Right atrium auricular region (tissue), 2 donors: ENCODE results near the gene UNC5C. TPM values are rescaled to one million over a fixed set of nuclear protein-coding genes. Genes with fewer than 3 reads are reported as not detected.

Source experiments
- DNase-seq: peaks from one replicate; pipeline ENCODE4 v3.0.0-alpha.2; 2019; ENCODE audit warnings: low spot score
- H3K27ac ChIP-seq, 2 donors: fragments of 200-600 bp; sonication (generic); 1 replicate in 1 of 2; 2 replicates in 1 of 2; pipeline ENCODE4 v1.5.1; 2016 to 2019
- H3K27me3 ChIP-seq, 2 donors: fragments of 200-600 bp; sonication (generic); one replicate each; pipeline versions ENCODE4 v1.5.1 to v1.6.0; 2017 to 2019
- H3K36me3 ChIP-seq: fragments of 200-600 bp; sonication (generic); one replicate; pipeline ENCODE4 v1.5.1; 2016
- H3K4me1 ChIP-seq, 2 donors: fragments of 200-600 bp; sonication (generic); one replicate each; pipeline versions ENCODE4 v1.5.1 to v1.6.0; 2017 to 2019
- H3K4me3 ChIP-seq, 2 donors: fragments of 200-600 bp; sonication (generic); 1 replicate in 1 of 2; 2 replicates in 1 of 2; pipeline ENCODE4 v1.5.1; 2017 to 2019; ENCODE audit warnings: mild to moderate bottlenecking in 1 of 2, moderate library complexity in 1 of 2
- H3K9me3 ChIP-seq, 2 donors: fragments of 200-600 bp; sonication (generic); one replicate each; pipeline ENCODE4 v1.5.1; 2019
- CTCF ChIP-seq, 2 donors: fragments of 200-600 bp; sonication (generic); IDR thresholded peaks; one replicate each; pipeline ENCODE4 v1.5.1; 2019; ENCODE audit warnings: antibody characterized with exemption in 2 of 2
- total RNA-seq, 2 donors: library from RNA; depleted of rRNA; stranded (reverse); fragments of >200 nt; gene quantifications; one replicate each; pipeline ENCODE4 v1.1.0, GENCODE V29; 2016

Gene UNC5C
- total RNA-seq, 2 donors from 2014 or later = 3.8 to 4.6 TPM

- Histone ChIP-seq H3K27me3 (no peaks in the 10 kb centered on the region), H3K4me3 (no peak overlapping the region), H3K27ac (no peak overlapping the region), H3K36me3 (no peaks in the 10 kb centered on the region), H3K9me3 (no peaks in the 10 kb centered on the region), H3K4me1 (no peaks in the 10 kb centered on the region)
- DNase-seq = no peak
- no peak for TF ChIP-seq CTCF (IDR thresholded peaks at IDR 0.05)
Measured at GRCh38 chr4:95532305-95532704, 16.5 kb downstream of the UNC5C start.

- DNase-seq = no peak
- Histone ChIP-seq H3K27ac (no peak overlapping the region), H3K4me3 (no peak overlapping the region), H3K36me3 (no peaks in the 10 kb centered on the region), H3K9me3 (no peaks in the 10 kb centered on the region), H3K27me3 (no peaks in the 10 kb centered on the region), H3K4me1 (no peaks in the 10 kb centered on the region)
- TF ChIP-seq CTCF (IDR thresholded peaks at IDR 0.05) = no peak
Measured at GRCh38 chr4:95531141-95531540, 17.6 kb downstream of the UNC5C start.

GRCh38 chr4:95529946-95530345 is 18.8 kb downstream of the UNC5C start:
- no peak for TF ChIP-seq CTCF (IDR thresholded peaks at IDR 0.05)
- H3K4me1 ChIP-seq = no peaks in the 10 kb centered on the region
- H3K27ac ChIP-seq = no peak overlapping the region

DNA sequence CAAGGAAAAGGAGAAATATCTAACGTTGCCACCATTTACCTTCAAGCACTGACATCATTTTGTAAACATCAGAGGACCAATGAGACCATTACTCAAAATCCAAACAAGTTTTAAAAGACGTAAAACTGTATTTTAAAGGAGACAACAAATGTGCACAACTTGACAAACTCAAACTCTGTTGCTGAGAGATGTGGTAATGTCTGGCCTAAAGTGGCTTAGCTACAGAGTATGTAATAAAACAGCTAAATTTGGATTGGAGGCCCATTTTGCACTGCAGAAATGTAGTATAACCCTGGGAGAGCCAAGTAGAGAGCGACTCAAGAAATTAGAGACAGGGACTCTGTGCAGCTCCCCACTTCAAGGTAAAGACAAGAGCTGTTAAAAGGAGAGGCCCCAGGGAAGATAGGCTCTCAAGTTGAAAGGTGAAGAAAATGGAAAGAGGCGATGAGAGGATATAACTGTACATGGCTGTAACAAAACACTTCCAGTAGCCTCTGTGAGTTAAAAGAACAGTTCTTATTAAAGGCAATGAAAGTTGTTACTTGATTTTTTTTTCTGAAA is 20.3 kb downstream of the UNC5C start:
- TF ChIP-seq CTCF (IDR thresholded peaks at IDR 0.05) = no peak
- Histone ChIP-seq H3K4me3 (no peak overlapping the region), H3K9me3 (no peaks in the 10 kb centered on the region), H3K36me3 (no peaks in the 10 kb centered on the region), H3K27ac (no peak overlapping the region), H3K4me1 (no peaks in the 10 kb centered on the region), H3K27me3 (no peaks in the 10 kb centered on the region)
- no peak for DNase-seq

More at GRCh38 chr4:95529946-95530345, 18.8 kb downstream of the UNC5C start:
- Histone ChIP-seq H3K27me3 (no peaks in the 10 kb centered on the region), H3K4me3 (no peak overlapping the region), H3K36me3 (no peaks in the 10 kb centered on the region), H3K9me3 (no peaks in the 10 kb centered on the region)
- no peak for DNase-seq

GRCh38 chr4:95526075-95526474 is 22.7 kb downstream of the UNC5C start:
- H3K4me3 ChIP-seq = no peak overlapping the region
- no peaks in the 10 kb centered on the region for H3K4me1 ChIP-seq
- no peaks in the 10 kb centered on the region for H3K9me3 ChIP-seq
- H3K27ac ChIP-seq = no peak overlapping the region
- DNase-seq = no peak
- no peaks in the 10 kb centered on the region for H3K36me3 ChIP-seq
- no peak for TF ChIP-seq CTCF (IDR thresholded peaks at IDR 0.05)
- no peaks in the 10 kb centered on the region for H3K27me3 ChIP-seq

DNA sequence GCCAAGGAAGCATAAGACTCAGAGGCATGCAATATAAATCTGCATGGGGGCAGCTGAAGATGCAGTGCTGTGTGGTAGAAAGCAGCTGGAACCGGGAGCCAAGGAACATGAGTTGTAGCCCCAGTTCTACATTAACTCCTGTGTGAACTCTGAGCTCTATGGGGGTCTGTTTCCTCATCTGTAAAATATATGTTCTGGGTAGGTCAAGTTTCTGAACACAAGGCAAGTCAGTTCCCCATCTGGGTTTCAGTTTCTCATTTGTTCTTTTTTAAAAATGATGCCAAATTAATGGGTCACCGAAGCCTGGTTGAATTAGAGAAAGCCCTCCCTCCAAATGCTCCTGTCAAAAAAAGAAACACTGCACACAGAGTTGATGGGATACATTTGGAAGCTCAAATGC is 24.0 kb downstream of the UNC5C start:
- Histone ChIP-seq H3K36me3 (no peaks in the 10 kb centered on the region), H3K9me3 (no peaks in the 10 kb centered on the region), H3K27ac (no peak overlapping the region), H3K4me3 (no peak overlapping the region), H3K4me1 (no peaks in the 10 kb centered on the region), H3K27me3 (no peaks in the 10 kb centered on the region)
- no peak for TF ChIP-seq CTCF (IDR thresholded peaks at IDR 0.05)
- DNase-seq = no peak
